NCI-H748 treated with DMSO at 0.1 percent for 48 hours (cell line): ENCODE measurements around the gene IFITM5.
"Not testable (repeated sequence)": the region's sequence is repeated elsewhere in the genome, so short reads cannot be mapped to it uniquely, and the experiment has no call there.

Experiments
- DNase-seq: peaks from one replicate; lab custom pipeline; 2025; lab: John Stamatoyannopoulos, UW

The IFITM5 gene

DNA sequence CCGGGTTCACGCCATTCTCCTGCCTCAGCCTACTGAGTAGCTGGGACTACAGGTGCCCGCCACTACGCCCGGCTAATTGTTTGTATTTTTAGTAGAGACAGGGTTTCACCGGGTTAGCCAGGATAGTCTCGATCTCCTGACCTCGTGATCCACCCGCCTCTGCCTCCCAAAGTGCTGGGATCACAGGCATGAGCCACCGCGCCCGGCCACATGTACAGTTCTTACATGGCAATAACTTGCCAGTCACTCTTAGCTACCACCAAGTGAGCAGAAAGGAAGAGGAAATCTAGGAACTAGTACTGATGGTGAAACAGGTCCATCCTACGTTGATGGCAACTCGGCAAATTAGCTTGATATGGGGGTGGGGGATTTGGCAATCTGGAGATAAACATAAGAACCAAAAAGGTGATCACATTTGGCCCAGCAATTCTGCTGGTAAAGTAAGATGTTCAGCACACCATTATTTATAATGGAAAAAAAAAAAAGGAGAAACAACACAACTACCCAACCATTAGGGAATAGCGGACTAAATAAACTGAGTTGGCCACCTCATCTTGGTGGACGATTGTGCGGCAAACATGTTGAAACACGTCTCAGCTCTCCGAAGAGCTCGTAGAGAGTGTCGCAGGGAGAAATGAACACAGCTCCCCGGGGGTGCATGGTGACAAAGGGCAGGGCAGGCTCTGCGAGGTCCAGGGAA lies 15.8 kb downstream of the IFITM5 start:
- no peak for DNase-seq

- DNase-seq = no peak
Measured at GRCh38 chr11:282630-283360, 16.5 kb downstream of the IFITM5 start.

GRCh38 chr11:282171-282570 lies 17.2 kb downstream of the IFITM5 start:
- no peak for DNase-seq

GRCh38 chr11:281486-282161 lies 17.7 kb downstream of the IFITM5 start:
- no peak for DNase-seq

GRCh38 chr11:280706-281485 lies 18.4 kb downstream of the IFITM5 start:
- DNase-seq = no peak

GRCh38 chr11:279966-280705 lies 19.2 kb downstream of the IFITM5 start:
- peak; percentile 1 for DNase-seq

- DNase-seq = no peak
Measured at GRCh38 chr11:279040-279965, 20.0 kb downstream of the IFITM5 start.

DNA sequence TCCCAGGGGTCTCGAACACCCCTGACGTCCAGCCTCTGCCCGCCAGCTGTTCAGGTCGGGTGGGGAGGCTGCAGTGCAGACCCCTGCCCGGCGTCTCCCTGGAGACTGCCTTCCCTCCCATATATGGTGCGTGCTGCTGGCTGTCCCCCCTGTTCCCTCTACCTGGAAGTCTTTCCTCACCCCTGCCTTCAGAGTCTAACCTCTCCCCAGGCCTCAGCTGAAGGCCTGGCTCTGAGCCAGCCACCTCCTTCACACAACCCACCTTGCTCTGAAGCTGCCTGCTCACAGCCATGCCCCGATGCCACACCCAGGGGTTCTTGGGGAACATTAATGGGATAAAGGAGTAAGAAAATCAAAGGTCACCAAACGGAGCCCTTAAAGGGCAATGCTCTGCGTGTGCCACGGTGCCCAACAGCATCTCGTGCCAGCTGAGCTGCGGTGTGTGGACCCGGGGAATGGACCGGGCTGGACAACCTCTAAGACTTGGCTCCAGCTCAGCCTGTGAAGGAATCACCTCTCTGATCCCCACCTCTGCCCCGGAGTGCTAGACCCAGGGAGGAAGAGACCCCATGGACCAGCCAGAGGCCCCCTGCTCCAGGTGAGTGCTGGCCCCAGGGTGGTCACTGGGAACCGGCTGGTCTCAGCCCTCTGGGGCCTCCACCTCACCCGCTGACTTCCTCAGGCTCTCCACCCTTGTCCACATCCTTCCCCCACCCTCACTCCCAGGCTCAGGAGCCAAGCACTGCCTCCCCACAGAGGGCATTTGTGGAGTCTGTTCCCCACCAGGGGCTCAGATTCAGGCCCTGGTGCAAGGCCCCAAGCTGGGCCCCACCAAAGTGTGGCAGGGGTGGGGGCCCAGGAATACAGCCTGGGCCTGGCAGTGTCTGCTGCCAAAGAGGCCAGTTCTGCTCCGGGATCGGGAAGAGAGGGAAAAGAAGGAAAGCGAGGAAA lies 21.1 kb downstream of the IFITM5 start, which contains the start of gene NLRP6:
NLRP6 (plus strand) TSS at position 407 of the 951 bp plus-strand sequence; CDS start at position 570, 163 bp downstream.
- DNase-seq = no peak

- no peak for DNase-seq
Measured at GRCh38 chr11:276219-276618, 23.1 kb downstream of the IFITM5 start.

GRCh38 chr11:272931-273198 lies 26.5 kb downstream of the IFITM5 start:
- no peak for DNase-seq

DNA sequence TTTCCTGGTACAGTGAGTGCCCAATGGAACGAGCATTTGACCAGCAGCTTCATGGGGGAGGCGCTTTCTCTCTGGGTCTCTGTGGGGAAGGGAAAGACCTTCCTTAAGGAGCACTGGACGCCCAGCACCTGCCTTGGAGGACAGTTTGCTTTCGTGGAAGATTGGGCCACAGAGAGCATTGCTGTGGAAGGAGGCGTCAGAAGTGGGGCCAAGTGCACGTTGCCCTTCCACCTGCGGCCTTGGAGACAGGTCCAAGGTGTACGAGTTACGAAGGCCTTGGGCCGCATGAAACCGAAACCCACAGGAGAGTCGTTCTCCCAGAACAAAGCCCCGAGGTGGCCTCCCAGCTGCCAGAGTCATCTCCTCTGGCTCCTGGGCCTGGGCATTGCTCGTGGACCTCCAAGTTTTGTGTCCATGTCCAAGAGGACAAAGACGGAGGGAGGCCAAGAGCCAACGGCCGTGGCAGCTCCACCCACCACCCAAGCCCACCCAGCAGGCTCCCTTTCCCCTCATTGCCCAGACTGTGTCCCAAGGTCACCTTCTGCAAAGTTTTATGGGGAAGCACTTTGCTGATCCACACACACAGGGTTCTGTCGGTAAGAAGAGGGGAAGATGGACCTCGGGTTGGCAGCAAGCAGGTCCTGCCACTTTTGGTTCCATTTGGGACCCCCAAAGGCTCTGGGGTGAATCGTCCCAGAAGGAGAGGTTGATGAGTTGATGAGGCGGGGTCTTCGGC lies 27.0 kb downstream of the IFITM5 start:
- no peak for DNase-seq

DNA sequence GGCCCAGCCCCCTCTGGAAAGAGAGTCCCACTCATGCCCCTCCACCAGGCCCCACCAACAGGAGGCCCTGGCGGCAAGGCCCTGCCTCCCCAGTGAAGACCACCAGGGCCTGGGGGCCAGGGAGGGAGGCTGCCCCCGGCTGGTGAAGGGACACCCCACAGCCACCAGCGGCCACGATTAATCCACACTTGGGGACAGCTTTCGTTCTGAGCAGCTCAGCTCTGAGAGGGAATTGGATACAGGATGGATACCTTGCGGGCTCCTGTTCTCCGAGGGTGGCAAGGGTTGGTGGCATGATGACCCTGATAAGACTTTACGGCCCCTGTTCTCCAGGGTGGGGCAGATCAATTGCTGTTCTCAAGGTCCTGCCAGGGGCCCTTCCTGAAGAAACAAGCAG lies 28.0 kb downstream of the IFITM5 start:
- no peak for DNase-seq

- no peak for DNase-seq
Measured at GRCh38 chr11:270451-271318, 28.6 kb downstream of the IFITM5 start.

DNA sequence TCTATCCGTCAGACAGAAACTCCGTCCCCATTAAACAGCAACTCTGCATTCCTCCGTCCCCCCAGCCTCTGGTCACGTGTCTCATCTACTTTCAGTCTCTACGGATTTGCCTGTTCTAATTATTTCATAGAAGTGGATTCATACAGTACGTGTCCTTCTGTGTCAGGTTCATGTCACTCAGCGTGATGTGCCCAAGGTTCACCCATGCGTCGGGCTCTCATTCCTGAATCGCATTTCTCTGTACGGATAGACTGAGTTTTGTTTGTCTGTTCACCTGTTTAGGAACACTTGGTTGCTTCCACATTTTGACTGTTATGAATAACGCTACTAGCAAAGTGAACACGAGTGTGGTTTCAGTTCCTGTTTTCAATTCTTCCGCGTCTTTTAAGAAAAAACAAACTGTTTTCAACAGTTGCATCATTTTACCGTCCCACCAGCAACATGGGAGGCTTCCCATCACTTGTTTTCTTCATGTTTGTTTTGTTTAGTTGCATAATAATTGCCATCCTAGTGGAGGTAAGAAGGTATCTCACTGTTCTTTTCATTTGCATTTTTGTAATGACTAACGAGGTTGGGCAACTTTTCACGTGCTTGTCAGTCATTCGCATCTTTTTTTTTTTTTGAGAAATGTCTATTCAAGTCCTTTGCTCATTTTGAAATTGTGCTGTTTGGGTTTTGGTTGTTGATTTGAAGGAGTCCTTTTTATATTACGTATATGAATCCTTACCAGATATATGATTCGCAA lies 30.0 kb downstream of the IFITM5 start:
- no peak for DNase-seq

DNA sequence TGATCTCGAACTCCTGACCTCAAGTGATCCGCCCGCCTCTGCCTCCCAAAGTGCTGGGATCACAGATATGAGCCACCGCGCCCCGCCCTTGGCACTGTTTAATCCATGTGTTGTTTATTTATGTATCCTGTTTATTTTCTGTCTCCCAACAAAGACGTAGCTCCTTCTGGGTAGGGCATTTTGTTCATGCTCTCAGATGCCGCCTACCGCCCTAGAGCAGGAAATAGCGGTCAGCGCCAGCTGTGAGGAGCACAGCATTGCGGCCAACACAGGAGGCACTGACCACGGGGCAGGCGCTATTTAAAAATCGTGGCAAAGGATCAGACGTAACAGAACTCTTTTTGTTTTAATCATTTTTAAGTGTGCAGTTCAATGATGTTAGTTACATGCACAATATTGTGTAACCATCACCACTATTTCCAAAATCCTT lies 30.6 kb downstream of the IFITM5 start:
- DNase-seq = not testable (repeated sequence)

GRCh38 chr11:267491-267994 lies 31.8 kb downstream of the IFITM5 start:
- no peak for DNase-seq
